ENCODE data around the gene DOCK1. TPM values are rescaled to one million over a fixed set of nuclear protein-coding genes. Genes with fewer than 3 reads are reported as not detected.

DOCK1 gene
- total RNA-seq, 2 experiments from 2014 or later: not detected

DNA sequence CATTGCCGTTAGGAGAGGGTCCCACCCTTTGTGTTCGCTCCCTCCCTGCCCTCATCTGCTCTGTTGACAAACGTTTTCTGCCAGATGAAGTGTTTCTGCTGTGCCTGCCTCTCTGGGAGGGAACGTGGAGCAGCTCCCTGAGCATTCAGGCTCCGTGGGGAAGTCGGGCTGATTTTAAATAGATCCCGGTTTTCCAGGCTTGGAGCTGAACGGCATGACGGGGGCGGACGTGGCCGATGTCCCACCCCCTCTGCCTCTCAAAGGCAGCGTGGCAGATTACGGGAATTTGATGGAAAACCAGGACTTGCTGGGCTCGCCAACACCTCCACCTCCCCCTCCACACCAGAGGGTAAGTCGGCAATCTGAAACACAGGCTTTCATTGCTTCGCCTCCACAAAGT is 542.0 kb downstream of the DOCK1 start:
- no peaks in the 10 kb centered on the region for H3K27me3 Mint-ChIP-seq
- intact Hi-C loops (cut with DNase I, micrococcal nuclease): no loop called here
- Histone ChIP-seq H3K4me3 (ENCODE audit: low read length) (no peak overlapping the region), H3K27me3 (ENCODE audit: control insufficient read depth in 1 of 2, insufficient read depth in 2 of 2, low read length in 2 of 2) (peaks cover 0 to 2% of the 10 kb centered on the region in 2 experiments), H3K9me3 (ENCODE audit: control insufficient read depth in 1 of 2, insufficient read depth in 1 of 2, low read length in 2 of 2) (peaks cover 0 to 4% of the 10 kb centered on the region in 2 experiments), H3K27ac (ENCODE audit: low read depth in 1 of 2, low read length in 2 of 2) (no peak overlapping the region), H3K36me3 (ENCODE audit: insufficient read depth, low read length) (no peaks in the 10 kb centered on the region), H3K4me1 (ENCODE audit: insufficient read depth, low read length) (no peaks in the 10 kb centered on the region)
- H3K4me1 Mint-ChIP-seq (ENCODE audit: low read depth): no peaks in the 10 kb centered on the region
- H3K36me3 Mint-ChIP-seq (ENCODE audit: low read depth): no peaks in the 10 kb centered on the region
- ChIA-PET POLR2A (no interaction called here), CTCF (no interaction called here)
- H3K9me3 Mint-ChIP-seq: no peaks in the 10 kb centered on the region
- TF ChIP-seq, protein P1, sequence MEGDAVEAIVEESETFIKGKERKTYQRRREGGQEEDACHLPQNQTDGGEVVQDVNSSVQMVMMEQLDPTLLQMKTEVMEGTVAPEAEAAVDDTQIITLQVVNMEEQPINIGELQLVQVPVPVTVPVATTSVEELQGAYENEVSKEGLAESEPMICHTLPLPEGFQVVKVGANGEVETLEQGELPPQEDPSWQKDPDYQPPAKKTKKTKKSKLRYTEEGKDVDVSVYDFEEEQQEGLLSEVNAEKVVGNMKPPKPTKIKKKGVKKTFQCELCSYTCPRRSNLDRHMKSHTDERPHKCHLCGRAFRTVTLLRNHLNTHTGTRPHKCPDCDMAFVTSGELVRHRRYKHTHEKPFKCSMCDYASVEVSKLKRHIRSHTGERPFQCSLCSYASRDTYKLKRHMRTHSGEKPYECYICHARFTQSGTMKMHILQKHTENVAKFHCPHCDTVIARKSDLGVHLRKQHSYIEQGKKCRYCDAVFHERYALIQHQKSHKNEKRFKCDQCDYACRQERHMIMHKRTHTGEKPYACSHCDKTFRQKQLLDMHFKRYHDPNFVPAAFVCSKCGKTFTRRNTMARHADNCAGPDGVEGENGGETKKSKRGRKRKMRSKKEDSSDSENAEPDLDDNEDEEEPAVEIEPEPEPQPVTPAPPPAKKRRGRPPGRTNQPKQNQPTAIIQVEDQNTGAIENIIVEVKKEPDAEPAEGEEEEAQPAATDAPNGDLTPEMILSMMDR (IDR thresholded peaks at IDR 0.05): no peak
- ATAC-seq (ENCODE audit: poor library complexity): no peak
- no peak overlapping the region for H3K27ac Mint-ChIP-seq
- DNase-seq: no peak
- H3K4me3 Mint-ChIP-seq: no peak overlapping the region

- H3K4me3 Mint-ChIP-seq: no peak overlapping the region
- H3K9me3 Mint-ChIP-seq: no peaks in the 10 kb centered on the region
- H3K9me3 ChIP-seq (ENCODE audit: control insufficient read depth in 1 of 2, insufficient read depth in 1 of 2, low read length in 2 of 2): no peaks in the 10 kb centered on the region
- ATAC-seq (ENCODE audit: poor library complexity) (no peak), DNase-seq (no peak)
- H3K36me3 Mint-ChIP-seq (ENCODE audit: low read depth): no peaks in the 10 kb centered on the region
- H3K4me1 Mint-ChIP-seq (ENCODE audit: low read depth): no peaks in the 10 kb centered on the region
- TF ChIP-seq, protein P1 (IDR thresholded peaks at IDR 0.05): no peak
- ChIA-PET CTCF (no interaction called here), POLR2A (no interaction called here)
- no peaks in the 10 kb centered on the region for H3K4me1 ChIP-seq (ENCODE audit: insufficient read depth, low read length)
- H3K4me3 ChIP-seq (ENCODE audit: low read length): no peak overlapping the region
- no peak overlapping the region for H3K27ac Mint-ChIP-seq
- peaks cover 0 to 2% of the 10 kb centered on the region in 2 experiments for H3K27me3 ChIP-seq (ENCODE audit: control insufficient read depth in 1 of 2, insufficient read depth in 2 of 2, low read length in 2 of 2)
- intact Hi-C loops (cut with DNase I, micrococcal nuclease): no loop called here
- H3K36me3 ChIP-seq (ENCODE audit: insufficient read depth, low read length): no peaks in the 10 kb centered on the region
- H3K27me3 Mint-ChIP-seq: no peaks in the 10 kb centered on the region
- H3K27ac ChIP-seq (ENCODE audit: low read depth in 1 of 2, low read length in 2 of 2): no peak overlapping the region
Observed at GRCh38 chr10:127449490-127449889, 544.3 kb downstream of the DOCK1 start.

- DNase-seq (no peak), ATAC-seq (ENCODE audit: poor library complexity) (no peak)
- H3K27ac Mint-ChIP-seq: no peak overlapping the region
- TF ChIP-seq, protein P1 (IDR thresholded peaks at IDR 0.05): no peak
- ChIA-PET POLR2A (no interaction called here), CTCF (no interaction called here)
- no peaks in the 10 kb centered on the region for H3K4me1 Mint-ChIP-seq (ENCODE audit: low read depth)
- H3K27ac ChIP-seq (ENCODE audit: low read depth in 1 of 2, low read length in 2 of 2): no peak overlapping the region
- no peak overlapping the region for H3K4me3 ChIP-seq (ENCODE audit: low read length)
- no peaks in the 10 kb centered on the region for H3K27me3 Mint-ChIP-seq
- no peaks in the 10 kb centered on the region for H3K9me3 ChIP-seq (ENCODE audit: control insufficient read depth in 1 of 2, insufficient read depth in 1 of 2, low read length in 2 of 2)
- no peaks in the 10 kb centered on the region for H3K9me3 Mint-ChIP-seq
- no peaks in the 10 kb centered on the region for H3K27me3 ChIP-seq (ENCODE audit: control insufficient read depth in 1 of 2, insufficient read depth in 2 of 2, low read length in 2 of 2)
- H3K4me3 Mint-ChIP-seq: no peak overlapping the region
- intact Hi-C loops (cut with DNase I, micrococcal nuclease): no loop called here
- H3K4me1 ChIP-seq (ENCODE audit: insufficient read depth, low read length): no peaks in the 10 kb centered on the region
- no peaks in the 10 kb centered on the region for H3K36me3 Mint-ChIP-seq (ENCODE audit: low read depth)
- no peaks in the 10 kb centered on the region for H3K36me3 ChIP-seq (ENCODE audit: insufficient read depth, low read length)
Observed at GRCh38 chr10:127450644-127451043, 545.4 kb downstream of the DOCK1 start.
